OCI-LY3 (cell line): ENCODE data around the gene SLC38A5.

Source experiments
- CTCF ChIP-seq: fragments of 200-600, 300-600 bp; sonication (generic); IDR thresholded peaks from 2 replicates; pipeline ENCODE4 v1.5.1; 2014; ENCODE audit warnings: antibody characterized with exemption, low read length, low read depth
- EZH2phosphoT487 ChIP-seq: fragments of 200-600 bp; shearing (Covaris generic); IDR thresholded peaks from 2 replicates; pipeline ENCODE4 v1.6.1; 2018; ENCODE audit warnings: antibody characterized with exemption, mixed run types, low read depth

GRCh38 chrX:48515842-48516241 lies 45.8 kb upstream of the SLC38A5 start:
- TF ChIP-seq CTCF = no peak
- TF ChIP-seq EZH2phosphoT487 = no peak
